Kasumi-1 (cell line): ENCODE data around the gene KLKB1.
A peak's percentile ranks its signal among the peaks of the same experiment; 100 is the strongest.

Experiments
- DNase-seq, 2 experiments: peaks; one replicate each; lab custom pipeline; 2025; lab: John Stamatoyannopoulos, UW

The KLKB1 gene

DNA sequence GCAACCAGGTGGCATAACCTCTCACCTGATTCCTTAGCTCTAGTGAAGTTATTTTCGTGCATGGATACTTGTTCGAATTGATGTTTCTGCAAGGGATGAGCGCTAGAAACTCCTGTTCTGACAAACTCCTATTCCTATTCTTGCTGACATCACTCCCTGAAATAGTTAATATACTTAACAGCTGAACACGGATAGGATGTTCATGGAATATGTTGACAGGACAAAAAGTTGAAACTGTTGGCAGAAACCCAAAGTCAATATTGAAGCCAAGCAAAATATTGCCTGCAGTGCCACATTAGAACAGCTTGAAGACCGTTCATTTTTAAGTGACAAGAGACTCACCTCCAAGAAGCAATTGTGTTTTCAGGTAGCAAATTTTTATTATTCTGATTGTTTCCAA, at the start of gene KLKB1:
Gene KLKB1, plus strand, starts transcription at position 287 of the 400 bp plus-strand sequence. CDS start 689 bp downstream, outside the sequence.
- no peak for DNase-seq

DNA sequence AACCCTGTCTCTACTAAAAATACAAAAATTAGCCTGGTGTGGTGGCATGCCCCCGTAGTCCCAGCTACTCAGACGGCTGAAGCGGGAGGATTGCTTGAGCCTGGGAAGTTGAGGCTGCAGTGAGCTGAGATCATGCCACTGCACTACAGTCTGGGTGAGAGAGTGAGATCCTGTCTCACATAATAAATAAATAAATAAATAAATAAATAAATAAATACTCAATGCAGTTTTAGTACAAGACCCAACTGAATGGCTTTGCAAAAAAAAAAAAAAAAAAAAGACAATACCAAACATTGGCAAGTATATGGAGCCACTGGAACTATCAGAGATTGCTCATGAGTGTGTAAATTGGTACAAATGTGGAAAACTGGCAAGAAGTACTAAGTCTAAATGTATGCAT, 39.2 kb upstream of the KLKB1 start:
- no peak for DNase-seq

DNA sequence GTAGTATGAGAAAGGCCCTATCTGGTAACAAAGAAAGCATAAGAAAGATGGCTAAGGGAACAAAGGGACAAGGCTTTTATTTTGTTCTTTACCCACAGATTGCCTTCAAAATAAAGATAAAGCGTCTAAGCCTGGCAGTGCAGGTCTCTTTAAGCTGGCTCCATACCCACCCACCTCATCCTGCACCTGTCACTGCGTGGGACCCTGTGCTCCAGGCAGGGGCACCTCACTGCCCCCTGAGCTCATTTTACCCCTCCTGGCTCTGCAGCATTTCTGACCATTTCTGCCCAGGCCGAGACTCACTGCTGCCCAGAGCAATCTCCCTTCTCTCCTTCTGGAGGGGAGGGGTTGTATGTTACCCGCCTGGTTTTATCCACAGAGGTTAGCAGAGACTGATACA, 37.7 kb upstream of the KLKB1 start:
- DNase-seq, result no peak

DNA sequence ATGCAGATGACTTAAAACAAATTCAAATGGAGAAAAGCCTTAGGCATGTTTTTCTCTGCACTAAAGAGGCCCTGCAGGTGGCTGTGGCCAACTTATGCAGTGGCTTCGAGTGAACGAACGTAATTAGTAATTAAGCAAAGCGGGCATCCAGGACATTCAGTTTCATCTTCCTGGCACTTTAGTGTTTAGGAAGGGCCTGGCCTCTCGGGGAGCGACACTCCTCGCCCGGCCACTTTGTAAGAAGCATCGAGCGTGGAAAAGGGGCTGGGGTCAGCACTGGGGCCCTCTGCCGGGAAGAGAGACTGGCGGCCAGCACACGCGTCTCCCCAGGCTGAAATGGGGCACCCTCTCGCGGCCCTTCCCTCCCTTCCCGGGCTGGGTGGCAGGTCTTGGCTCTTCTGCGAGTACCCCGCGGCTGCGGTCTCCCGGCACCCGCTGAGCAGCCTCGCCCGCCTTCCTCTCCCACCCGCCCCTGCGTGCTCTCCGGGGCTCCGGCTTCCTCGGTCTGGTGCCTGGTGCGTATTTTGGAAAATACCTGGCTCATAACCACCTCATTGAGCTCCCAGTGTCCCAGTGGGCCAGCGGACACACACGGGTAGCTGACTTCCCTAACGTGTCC, 36.6 kb upstream of the KLKB1 start:
- DNase-seq, result peak; percentile 51 to 63

DNA sequence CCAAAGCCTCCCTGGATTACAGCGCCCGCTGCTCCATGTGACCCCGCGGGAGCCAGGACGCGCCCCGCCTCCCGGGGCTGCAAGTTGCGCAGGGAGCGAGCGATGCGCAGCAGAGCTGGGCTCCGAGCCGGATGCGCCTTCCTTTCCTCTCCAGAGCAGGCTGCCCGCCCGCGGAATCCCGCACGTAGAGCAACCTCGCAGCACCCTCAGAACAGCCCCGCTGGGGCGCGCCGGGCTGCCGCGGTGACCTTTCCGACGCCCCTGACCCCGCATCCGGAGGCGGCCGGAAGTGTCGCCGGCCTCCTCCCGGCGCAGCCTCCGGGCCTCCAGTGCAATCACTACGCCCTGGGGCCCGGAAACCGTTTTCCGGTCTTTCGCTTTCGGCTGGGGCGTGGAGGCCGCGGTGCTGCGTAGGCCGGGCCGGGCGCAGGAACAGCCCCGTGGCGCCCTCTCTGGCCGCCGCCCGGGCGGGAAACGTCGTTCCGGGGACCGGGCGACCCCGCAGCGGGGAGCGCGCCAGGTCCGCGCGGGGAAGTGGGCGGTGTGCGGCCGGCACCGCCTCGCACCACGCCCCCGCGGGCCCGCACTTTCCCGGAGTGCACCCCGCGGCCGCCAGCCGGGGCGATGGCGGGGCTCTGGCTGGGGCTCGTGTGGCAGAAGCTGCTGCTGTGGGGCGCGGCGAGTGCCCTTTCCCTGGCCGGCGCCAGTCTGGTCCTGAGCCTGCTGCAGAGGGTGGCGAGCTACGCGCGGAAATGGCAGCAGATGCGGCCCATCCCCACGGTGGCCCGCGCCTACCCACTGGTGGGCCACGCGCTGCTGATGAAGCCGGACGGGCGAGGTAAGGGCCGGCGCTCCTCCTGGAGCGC, 35.9 kb upstream of the KLKB1 start, which contains the start of gene CYP4V2:
Gene CYP4V2, plus strand, starts transcription at position 368 of the 866 bp plus-strand sequence. Its CDS starts 257 bp downstream, at position 625.
- peak; percentile 74 to 77 for DNase-seq

DNA sequence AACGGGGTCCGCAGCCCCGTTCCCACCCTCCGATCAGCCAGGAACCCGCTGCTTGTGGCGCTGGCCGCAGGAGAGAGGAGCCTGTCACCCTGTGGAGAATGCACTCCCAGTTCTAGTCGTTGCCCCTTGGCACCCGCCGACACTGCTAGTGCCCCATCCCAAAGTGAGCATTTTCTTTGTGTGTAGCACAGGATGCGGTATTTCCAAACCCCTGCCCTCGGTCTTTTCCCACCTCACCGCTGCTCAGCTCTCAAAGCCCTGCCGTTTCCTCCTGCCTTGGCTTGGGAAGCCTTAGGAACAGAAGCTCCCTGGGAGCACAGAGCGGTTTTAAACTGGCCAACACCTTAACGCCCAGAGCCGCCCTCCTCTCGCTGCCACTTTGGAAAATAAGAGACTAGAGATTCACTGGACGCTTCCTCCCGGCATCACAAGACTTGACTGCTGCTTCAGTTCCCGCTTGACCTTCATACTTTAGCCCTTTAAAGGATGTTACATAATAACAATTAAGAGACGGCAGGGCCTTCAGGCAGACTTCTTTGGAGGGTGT, 35.2 kb upstream of the KLKB1 start:
- peak; percentile 27 to 56 for DNase-seq

DNA sequence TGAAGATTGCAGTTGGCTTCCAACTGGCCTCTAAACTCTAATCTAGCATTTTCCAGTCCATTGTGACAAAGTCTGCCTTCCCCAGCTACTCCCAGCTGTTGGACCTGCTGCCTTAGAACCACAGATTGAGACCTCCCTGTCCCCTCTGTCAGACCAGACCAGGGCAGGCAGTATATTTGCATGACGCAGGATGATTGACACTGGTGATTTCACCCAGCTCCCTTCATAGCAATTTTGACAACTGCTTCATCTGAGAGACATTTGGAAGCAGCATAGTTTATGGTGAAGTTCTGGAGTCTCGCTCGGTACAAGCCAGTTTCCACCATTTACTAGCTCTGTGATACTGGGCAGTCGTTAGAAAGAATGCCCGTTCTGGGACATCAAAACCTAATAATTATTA, 33.5 kb upstream of the KLKB1 start:
- no peak for DNase-seq

DNA sequence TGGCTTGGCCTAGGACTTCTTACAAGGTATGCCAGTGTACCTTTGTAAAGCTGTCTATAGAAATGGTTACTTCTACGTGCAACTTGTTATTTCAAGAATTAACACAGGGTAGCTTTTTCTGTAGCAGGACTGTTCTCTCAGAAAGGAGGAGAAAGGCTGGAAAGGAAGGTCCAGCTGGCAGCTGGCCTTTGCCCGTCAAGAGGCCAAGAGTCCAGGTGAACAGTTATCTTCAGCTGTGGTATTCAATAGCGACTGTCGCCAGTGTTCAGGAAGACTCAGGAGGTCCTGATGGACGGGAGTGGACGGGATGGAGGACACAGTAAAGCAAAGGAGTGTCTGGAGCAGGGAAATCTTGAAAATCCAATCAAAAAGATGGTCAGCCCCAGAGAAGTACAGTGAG, 31.2 kb upstream of the KLKB1 start:
- DNase-seq, result no peak

DNA sequence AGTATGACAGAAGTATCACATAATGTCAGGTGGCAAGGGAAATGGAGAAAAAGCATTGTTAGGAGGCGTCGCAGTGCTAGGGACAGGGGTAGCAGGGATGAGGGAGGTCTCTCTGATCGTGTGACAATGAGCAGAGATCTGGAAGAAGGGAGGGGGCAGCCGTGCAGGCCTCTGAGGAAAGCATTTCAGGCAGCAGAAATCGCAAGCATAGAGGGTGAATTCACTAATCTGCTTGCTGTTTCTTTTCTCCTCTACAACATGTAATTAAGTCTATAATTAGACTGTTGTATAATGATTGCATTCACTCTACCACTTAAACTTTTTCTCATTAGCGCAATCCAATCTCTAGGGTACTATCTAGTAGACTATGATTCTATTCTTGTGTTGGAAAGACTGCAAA, 26.8 kb upstream of the KLKB1 start:
- no peak for DNase-seq

DNA sequence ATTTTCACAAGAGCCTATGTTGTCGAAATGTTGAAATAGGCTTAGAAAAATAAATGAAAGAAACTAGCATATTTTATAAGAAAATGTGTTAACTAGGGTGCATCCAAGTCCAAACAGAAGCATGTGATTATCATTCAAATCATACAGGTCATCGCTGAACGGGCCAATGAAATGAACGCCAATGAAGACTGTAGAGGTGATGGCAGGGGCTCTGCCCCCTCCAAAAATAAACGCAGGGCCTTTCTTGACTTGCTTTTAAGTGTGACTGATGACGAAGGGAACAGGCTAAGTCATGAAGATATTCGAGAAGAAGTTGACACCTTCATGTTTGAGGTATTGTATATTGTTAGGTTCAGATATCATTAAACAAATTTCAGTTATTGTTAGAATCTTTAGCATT, 26.3 kb upstream of the KLKB1 start:
- DNase-seq, result no peak

DNA sequence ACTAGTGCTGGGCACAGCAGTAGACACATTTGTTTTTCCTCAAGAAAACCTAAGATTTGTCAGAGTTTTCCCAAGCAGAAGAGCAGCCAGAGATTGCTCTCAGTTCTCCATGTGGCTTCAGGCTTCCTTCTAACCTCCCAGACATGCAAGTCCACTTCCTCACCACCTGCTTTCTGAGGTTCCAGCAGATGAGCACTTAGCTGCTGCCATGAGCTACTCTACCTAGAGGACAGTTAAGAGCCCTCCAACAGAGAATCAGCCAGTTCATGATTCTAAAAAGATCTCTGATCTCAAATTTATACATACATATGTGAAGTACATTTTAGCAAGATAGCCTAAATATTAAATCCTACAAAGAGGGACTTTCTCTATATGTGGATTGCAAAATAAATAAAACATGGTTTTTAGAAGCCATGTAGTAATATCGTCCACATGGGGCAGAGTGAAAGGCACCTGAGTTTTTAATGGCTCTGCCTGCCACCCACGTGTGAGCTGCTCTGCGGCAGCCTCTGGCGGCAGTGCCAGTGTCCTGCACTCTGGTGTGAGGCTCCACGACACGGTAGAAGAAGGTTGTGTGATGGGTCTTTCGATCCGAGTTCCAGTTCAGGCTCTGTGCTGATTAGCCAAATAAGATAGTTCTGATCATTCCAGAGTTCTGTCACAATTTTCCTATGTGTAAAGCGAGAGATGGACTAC, 25.6 kb upstream of the KLKB1 start:
- DNase-seq, result peak; percentile 36 to 48

DNA sequence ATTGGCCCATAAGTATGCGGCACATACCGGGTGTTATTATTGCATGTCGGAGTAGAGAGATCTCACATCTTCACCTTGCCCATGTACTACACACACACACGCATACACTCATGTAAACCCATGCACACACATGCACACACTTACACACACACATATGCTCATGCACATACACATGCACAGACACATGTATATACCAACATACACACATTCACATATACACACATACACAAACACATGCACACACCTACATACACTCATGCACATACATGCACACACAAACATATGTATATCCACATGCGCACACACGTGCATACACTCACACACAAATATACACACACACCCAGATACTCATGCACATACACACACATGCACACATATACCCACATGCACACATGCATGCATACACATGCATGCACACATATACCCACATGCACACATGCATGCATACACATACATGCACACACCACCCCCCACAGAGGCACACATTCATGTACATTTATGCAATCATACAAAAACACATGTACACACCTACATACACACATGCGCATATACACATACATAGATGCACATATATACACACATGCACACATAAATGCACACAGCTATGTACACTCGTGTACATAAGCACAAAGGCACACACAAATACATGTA, 24.7 kb upstream of the KLKB1 start:
- DNase-seq, result no peak

DNA sequence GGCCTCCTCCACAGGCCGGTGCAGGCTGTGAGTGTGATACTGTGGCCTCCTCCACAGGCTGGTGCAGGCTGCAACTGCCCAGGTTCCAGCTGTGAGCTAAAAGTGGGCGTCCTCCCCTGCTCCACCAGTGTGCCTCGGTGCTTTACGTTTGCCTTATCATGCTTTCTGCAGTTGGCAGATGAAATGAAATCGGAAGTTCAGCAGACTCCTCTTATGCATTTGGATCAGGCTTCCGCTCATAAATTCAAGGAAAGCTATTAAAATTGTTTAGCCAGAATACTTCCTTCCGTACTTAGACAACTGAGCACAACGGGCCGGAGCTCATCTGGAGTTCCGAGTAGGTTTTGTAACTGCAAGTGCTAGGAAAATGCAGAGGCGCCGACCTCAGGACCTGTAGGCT, 23.9 kb upstream of the KLKB1 start:
- no peak for DNase-seq

DNA sequence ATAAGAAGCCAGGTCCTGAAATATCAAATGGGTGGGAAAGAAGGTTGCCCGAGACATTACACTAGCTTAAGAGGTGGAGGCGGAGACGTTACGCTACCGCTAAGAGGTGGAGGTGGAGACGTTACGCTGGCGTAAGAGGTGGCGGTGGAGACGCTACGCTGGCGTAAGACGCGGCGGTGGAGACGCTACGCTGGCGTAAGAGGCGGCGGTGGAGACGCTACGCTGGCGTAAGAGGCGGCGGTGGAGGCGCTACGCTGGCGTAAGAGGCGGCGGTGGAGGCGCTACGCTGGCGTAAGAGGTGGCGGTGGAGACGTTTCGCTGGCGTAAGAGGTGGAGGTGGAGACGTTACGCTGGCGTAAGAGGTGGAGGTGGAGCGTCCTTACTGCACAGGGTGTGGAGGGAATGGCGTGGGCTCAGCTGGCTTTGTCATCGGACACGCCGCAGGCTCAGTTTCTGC, 23.2 kb upstream of the KLKB1 start:
- DNase-seq, result no peak

DNA sequence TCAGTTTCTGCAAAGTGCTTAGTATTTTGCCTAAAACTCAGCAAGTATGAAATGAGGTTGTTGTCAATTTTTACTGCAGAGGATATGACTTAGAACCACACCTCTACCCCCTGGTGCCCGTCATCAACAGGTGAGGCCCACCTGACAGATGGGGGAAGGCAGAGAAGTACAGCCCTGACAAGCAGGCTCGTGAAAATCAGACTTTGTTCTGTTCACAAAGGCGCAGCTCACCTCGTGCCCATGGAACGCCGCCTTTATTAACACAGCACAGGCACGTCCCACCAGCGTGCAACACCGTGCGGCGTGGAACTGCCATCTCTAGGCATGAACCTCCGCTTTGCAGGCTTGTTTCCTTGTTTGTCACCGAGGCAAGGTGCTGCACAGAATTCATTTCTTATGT, 22.6 kb upstream of the KLKB1 start:
- DNase-seq, result no peak

DNA sequence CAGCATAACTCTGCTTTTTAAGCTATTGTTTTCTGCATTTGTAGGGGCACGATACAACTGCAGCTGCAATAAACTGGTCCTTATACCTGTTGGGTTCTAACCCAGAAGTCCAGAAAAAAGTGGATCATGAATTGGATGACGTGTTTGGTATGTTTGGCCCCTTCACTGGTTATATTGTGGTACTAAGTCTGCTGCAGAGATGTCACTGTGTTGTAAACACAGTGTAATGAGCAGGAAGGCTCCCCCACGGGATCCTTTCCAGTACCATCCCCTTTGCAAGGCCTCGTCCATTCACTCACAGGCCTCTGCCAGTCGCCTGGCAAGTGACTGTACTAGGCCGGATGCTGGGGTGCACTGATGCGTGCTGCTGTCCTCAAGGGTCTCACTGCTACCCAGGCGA, 22.2 kb upstream of the KLKB1 start:
- DNase-seq, result no peak

DNA sequence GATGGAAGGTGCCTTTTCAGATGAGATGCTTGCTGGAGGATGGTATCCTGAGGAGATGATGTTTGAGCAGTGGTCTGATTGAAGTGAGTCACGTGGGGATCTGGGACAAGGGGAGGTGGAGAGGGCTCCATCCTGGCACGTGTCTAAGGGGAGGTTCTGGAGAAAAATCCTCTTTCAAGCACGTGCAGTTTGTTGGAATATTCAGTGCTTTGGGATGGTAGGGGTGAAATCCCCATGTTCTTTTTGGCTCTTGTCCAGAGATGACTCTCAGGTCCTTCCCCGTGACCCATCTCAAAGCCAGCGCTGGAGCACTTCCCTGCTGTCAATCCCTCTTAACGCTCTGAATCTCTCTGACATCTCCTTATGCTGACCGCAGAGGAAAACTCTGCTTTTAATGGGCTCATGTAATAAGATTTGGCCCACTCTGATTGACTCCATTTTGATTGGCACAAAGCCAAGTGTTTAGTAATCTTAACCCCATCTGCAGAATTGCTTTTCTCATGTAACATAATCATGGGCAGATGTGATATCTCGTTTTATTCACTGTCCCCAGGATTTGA, 10.8 kb upstream of the KLKB1 start:
- DNase-seq, result no peak

DNA sequence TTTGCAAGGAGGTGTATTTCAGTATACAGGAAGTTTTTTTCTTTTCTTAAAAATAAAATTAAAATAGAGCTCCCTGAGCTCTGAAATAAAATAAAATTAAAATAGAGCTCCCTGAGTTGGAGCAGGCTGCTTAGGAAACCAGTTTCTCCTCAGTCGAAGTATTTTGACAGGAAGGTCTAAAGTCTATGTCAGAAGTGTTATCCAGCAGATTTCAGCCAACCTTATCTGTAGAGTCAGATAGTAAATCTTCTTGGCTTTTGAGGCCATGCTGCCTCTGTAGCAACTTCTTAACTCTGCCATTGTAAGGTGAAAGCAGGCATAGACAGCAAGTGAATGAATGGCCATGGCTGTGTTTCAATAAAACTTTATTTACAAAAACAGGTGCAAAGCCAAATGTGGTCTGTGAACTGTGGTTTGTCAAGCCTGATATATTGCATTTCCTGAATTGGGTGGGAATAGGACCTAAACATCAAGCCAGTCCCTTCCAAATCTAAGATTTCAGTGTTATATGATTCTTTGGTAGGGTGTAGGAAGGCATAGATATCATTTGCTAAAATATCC, 9.5 kb upstream of the KLKB1 start:
- DNase-seq, result peak in 1 of 2 experiments; percentile 1

DNA sequence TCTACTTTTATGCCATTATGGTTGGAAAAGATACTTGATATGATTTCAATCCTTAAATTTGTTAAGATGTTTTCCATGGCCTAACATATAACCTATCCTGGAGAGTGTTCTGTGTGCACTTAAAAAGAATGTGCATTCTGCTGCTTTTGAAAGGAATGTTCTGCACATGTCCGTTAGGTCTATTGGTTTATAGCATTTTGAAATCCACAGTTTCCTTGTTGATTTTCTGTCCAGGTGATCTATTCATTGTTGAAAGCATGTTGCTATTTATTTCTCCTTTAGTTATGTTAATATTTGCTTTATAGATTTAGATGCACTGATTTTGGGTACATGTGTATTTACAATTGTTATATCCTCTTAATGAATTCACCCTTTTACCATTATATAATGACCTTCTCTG, 5.7 kb upstream of the KLKB1 start:
- no peak for DNase-seq

DNA sequence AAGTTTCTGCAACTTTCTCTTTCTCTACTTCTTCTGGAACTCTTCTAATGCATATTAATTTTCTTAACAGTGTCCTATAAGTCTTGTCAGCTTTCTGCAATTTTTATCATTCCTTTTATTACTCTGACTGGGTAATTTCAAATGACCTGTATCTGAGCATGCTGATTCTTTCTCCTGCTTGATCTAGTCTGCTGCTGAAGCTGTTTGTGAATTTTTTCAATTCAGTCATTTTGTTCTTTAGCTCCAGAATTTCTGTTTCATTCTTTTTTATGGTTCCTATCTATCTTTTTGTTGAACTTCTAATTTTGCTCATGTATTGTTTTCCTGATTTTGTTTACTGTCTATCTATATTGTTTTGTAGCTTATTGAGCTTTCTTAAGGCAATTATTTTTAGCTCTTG, 1.5 kb upstream of the KLKB1 start:
- no peak for DNase-seq

DNA sequence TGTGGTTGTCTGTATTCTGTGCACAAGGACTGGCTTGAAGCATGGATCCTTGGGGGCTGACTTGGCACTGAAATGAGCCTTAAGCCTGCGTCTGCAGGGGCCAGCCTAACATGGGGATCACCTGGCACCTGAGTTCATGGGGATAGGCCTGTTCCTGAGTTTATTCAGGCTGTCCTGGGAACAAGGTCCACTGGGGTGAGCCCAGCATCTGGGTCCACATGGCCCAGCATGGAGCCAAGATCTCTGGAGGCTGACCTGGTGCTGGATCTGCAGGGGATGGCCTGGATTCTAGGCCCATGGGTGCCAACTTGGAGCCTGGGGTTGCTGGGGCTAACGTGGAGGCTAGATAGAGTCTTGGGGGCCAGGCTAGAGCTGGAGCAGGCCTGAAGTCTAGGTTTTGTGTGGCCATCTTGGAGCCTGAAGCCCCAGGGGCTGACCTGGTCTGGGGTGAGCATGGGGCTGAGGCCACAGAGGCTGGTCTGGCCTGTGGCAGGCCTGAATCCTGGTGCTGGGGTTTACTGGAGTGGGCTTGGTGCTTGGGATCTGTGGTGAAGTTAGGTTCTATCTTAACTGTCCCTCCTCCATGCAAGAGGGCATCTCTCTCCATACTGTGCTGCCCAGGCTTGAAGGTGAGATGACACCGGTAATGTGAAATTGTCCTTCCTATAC, 652 bp upstream of the KLKB1 start:
- no peak for DNase-seq
